Activated T-cell treated with anti-CD3 and anti-CD28 coated beads for 4 hours (primary cell): ENCODE results near the gene KLKB1.

ENCODE experiments used
- DNase-seq: peaks from one replicate; pipeline ENCODE4 v3.0.0-alpha.2; 2020

The KLKB1 gene

DNA sequence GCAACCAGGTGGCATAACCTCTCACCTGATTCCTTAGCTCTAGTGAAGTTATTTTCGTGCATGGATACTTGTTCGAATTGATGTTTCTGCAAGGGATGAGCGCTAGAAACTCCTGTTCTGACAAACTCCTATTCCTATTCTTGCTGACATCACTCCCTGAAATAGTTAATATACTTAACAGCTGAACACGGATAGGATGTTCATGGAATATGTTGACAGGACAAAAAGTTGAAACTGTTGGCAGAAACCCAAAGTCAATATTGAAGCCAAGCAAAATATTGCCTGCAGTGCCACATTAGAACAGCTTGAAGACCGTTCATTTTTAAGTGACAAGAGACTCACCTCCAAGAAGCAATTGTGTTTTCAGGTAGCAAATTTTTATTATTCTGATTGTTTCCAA, at the start of gene KLKB1:
Gene KLKB1, plus strand, starts transcription at position 287 of the 400 bp plus-strand sequence. CDS start 689 bp downstream, outside the sequence.
- DNase-seq = no peak

DNA sequence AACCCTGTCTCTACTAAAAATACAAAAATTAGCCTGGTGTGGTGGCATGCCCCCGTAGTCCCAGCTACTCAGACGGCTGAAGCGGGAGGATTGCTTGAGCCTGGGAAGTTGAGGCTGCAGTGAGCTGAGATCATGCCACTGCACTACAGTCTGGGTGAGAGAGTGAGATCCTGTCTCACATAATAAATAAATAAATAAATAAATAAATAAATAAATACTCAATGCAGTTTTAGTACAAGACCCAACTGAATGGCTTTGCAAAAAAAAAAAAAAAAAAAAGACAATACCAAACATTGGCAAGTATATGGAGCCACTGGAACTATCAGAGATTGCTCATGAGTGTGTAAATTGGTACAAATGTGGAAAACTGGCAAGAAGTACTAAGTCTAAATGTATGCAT, 39.2 kb upstream of the KLKB1 start:
- DNase-seq = no peak

DNA sequence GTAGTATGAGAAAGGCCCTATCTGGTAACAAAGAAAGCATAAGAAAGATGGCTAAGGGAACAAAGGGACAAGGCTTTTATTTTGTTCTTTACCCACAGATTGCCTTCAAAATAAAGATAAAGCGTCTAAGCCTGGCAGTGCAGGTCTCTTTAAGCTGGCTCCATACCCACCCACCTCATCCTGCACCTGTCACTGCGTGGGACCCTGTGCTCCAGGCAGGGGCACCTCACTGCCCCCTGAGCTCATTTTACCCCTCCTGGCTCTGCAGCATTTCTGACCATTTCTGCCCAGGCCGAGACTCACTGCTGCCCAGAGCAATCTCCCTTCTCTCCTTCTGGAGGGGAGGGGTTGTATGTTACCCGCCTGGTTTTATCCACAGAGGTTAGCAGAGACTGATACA, 37.7 kb upstream of the KLKB1 start:
- DNase-seq = no peak

DNA sequence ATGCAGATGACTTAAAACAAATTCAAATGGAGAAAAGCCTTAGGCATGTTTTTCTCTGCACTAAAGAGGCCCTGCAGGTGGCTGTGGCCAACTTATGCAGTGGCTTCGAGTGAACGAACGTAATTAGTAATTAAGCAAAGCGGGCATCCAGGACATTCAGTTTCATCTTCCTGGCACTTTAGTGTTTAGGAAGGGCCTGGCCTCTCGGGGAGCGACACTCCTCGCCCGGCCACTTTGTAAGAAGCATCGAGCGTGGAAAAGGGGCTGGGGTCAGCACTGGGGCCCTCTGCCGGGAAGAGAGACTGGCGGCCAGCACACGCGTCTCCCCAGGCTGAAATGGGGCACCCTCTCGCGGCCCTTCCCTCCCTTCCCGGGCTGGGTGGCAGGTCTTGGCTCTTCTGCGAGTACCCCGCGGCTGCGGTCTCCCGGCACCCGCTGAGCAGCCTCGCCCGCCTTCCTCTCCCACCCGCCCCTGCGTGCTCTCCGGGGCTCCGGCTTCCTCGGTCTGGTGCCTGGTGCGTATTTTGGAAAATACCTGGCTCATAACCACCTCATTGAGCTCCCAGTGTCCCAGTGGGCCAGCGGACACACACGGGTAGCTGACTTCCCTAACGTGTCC, 36.6 kb upstream of the KLKB1 start:
- peak; percentile 26 for DNase-seq

DNA sequence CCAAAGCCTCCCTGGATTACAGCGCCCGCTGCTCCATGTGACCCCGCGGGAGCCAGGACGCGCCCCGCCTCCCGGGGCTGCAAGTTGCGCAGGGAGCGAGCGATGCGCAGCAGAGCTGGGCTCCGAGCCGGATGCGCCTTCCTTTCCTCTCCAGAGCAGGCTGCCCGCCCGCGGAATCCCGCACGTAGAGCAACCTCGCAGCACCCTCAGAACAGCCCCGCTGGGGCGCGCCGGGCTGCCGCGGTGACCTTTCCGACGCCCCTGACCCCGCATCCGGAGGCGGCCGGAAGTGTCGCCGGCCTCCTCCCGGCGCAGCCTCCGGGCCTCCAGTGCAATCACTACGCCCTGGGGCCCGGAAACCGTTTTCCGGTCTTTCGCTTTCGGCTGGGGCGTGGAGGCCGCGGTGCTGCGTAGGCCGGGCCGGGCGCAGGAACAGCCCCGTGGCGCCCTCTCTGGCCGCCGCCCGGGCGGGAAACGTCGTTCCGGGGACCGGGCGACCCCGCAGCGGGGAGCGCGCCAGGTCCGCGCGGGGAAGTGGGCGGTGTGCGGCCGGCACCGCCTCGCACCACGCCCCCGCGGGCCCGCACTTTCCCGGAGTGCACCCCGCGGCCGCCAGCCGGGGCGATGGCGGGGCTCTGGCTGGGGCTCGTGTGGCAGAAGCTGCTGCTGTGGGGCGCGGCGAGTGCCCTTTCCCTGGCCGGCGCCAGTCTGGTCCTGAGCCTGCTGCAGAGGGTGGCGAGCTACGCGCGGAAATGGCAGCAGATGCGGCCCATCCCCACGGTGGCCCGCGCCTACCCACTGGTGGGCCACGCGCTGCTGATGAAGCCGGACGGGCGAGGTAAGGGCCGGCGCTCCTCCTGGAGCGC, 35.9 kb upstream of the KLKB1 start, which contains the start of gene CYP4V2:
Gene CYP4V2, plus strand, starts transcription at position 368 of the 866 bp plus-strand sequence. Its CDS starts 257 bp downstream, at position 625.
- peak; percentile 78 for DNase-seq

DNA sequence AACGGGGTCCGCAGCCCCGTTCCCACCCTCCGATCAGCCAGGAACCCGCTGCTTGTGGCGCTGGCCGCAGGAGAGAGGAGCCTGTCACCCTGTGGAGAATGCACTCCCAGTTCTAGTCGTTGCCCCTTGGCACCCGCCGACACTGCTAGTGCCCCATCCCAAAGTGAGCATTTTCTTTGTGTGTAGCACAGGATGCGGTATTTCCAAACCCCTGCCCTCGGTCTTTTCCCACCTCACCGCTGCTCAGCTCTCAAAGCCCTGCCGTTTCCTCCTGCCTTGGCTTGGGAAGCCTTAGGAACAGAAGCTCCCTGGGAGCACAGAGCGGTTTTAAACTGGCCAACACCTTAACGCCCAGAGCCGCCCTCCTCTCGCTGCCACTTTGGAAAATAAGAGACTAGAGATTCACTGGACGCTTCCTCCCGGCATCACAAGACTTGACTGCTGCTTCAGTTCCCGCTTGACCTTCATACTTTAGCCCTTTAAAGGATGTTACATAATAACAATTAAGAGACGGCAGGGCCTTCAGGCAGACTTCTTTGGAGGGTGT, 35.2 kb upstream of the KLKB1 start:
- peak; percentile 11 for DNase-seq

DNA sequence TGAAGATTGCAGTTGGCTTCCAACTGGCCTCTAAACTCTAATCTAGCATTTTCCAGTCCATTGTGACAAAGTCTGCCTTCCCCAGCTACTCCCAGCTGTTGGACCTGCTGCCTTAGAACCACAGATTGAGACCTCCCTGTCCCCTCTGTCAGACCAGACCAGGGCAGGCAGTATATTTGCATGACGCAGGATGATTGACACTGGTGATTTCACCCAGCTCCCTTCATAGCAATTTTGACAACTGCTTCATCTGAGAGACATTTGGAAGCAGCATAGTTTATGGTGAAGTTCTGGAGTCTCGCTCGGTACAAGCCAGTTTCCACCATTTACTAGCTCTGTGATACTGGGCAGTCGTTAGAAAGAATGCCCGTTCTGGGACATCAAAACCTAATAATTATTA, 33.5 kb upstream of the KLKB1 start:
- no peak for DNase-seq

DNA sequence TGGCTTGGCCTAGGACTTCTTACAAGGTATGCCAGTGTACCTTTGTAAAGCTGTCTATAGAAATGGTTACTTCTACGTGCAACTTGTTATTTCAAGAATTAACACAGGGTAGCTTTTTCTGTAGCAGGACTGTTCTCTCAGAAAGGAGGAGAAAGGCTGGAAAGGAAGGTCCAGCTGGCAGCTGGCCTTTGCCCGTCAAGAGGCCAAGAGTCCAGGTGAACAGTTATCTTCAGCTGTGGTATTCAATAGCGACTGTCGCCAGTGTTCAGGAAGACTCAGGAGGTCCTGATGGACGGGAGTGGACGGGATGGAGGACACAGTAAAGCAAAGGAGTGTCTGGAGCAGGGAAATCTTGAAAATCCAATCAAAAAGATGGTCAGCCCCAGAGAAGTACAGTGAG, 31.2 kb upstream of the KLKB1 start:
- no peak for DNase-seq

DNA sequence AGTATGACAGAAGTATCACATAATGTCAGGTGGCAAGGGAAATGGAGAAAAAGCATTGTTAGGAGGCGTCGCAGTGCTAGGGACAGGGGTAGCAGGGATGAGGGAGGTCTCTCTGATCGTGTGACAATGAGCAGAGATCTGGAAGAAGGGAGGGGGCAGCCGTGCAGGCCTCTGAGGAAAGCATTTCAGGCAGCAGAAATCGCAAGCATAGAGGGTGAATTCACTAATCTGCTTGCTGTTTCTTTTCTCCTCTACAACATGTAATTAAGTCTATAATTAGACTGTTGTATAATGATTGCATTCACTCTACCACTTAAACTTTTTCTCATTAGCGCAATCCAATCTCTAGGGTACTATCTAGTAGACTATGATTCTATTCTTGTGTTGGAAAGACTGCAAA, 26.8 kb upstream of the KLKB1 start:
- DNase-seq = no peak

DNA sequence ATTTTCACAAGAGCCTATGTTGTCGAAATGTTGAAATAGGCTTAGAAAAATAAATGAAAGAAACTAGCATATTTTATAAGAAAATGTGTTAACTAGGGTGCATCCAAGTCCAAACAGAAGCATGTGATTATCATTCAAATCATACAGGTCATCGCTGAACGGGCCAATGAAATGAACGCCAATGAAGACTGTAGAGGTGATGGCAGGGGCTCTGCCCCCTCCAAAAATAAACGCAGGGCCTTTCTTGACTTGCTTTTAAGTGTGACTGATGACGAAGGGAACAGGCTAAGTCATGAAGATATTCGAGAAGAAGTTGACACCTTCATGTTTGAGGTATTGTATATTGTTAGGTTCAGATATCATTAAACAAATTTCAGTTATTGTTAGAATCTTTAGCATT, 26.3 kb upstream of the KLKB1 start:
- DNase-seq = no peak

DNA sequence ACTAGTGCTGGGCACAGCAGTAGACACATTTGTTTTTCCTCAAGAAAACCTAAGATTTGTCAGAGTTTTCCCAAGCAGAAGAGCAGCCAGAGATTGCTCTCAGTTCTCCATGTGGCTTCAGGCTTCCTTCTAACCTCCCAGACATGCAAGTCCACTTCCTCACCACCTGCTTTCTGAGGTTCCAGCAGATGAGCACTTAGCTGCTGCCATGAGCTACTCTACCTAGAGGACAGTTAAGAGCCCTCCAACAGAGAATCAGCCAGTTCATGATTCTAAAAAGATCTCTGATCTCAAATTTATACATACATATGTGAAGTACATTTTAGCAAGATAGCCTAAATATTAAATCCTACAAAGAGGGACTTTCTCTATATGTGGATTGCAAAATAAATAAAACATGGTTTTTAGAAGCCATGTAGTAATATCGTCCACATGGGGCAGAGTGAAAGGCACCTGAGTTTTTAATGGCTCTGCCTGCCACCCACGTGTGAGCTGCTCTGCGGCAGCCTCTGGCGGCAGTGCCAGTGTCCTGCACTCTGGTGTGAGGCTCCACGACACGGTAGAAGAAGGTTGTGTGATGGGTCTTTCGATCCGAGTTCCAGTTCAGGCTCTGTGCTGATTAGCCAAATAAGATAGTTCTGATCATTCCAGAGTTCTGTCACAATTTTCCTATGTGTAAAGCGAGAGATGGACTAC, 25.6 kb upstream of the KLKB1 start:
- DNase-seq = peak; percentile 48

DNA sequence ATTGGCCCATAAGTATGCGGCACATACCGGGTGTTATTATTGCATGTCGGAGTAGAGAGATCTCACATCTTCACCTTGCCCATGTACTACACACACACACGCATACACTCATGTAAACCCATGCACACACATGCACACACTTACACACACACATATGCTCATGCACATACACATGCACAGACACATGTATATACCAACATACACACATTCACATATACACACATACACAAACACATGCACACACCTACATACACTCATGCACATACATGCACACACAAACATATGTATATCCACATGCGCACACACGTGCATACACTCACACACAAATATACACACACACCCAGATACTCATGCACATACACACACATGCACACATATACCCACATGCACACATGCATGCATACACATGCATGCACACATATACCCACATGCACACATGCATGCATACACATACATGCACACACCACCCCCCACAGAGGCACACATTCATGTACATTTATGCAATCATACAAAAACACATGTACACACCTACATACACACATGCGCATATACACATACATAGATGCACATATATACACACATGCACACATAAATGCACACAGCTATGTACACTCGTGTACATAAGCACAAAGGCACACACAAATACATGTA, 24.7 kb upstream of the KLKB1 start:
- no peak for DNase-seq

DNA sequence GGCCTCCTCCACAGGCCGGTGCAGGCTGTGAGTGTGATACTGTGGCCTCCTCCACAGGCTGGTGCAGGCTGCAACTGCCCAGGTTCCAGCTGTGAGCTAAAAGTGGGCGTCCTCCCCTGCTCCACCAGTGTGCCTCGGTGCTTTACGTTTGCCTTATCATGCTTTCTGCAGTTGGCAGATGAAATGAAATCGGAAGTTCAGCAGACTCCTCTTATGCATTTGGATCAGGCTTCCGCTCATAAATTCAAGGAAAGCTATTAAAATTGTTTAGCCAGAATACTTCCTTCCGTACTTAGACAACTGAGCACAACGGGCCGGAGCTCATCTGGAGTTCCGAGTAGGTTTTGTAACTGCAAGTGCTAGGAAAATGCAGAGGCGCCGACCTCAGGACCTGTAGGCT, 23.9 kb upstream of the KLKB1 start:
- no peak for DNase-seq

DNA sequence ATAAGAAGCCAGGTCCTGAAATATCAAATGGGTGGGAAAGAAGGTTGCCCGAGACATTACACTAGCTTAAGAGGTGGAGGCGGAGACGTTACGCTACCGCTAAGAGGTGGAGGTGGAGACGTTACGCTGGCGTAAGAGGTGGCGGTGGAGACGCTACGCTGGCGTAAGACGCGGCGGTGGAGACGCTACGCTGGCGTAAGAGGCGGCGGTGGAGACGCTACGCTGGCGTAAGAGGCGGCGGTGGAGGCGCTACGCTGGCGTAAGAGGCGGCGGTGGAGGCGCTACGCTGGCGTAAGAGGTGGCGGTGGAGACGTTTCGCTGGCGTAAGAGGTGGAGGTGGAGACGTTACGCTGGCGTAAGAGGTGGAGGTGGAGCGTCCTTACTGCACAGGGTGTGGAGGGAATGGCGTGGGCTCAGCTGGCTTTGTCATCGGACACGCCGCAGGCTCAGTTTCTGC, 23.2 kb upstream of the KLKB1 start:
- DNase-seq = peak; percentile 60

DNA sequence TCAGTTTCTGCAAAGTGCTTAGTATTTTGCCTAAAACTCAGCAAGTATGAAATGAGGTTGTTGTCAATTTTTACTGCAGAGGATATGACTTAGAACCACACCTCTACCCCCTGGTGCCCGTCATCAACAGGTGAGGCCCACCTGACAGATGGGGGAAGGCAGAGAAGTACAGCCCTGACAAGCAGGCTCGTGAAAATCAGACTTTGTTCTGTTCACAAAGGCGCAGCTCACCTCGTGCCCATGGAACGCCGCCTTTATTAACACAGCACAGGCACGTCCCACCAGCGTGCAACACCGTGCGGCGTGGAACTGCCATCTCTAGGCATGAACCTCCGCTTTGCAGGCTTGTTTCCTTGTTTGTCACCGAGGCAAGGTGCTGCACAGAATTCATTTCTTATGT, 22.6 kb upstream of the KLKB1 start:
- DNase-seq = no peak

DNA sequence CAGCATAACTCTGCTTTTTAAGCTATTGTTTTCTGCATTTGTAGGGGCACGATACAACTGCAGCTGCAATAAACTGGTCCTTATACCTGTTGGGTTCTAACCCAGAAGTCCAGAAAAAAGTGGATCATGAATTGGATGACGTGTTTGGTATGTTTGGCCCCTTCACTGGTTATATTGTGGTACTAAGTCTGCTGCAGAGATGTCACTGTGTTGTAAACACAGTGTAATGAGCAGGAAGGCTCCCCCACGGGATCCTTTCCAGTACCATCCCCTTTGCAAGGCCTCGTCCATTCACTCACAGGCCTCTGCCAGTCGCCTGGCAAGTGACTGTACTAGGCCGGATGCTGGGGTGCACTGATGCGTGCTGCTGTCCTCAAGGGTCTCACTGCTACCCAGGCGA, 22.2 kb upstream of the KLKB1 start:
- DNase-seq = no peak

DNA sequence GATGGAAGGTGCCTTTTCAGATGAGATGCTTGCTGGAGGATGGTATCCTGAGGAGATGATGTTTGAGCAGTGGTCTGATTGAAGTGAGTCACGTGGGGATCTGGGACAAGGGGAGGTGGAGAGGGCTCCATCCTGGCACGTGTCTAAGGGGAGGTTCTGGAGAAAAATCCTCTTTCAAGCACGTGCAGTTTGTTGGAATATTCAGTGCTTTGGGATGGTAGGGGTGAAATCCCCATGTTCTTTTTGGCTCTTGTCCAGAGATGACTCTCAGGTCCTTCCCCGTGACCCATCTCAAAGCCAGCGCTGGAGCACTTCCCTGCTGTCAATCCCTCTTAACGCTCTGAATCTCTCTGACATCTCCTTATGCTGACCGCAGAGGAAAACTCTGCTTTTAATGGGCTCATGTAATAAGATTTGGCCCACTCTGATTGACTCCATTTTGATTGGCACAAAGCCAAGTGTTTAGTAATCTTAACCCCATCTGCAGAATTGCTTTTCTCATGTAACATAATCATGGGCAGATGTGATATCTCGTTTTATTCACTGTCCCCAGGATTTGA, 10.8 kb upstream of the KLKB1 start:
- DNase-seq = no peak

DNA sequence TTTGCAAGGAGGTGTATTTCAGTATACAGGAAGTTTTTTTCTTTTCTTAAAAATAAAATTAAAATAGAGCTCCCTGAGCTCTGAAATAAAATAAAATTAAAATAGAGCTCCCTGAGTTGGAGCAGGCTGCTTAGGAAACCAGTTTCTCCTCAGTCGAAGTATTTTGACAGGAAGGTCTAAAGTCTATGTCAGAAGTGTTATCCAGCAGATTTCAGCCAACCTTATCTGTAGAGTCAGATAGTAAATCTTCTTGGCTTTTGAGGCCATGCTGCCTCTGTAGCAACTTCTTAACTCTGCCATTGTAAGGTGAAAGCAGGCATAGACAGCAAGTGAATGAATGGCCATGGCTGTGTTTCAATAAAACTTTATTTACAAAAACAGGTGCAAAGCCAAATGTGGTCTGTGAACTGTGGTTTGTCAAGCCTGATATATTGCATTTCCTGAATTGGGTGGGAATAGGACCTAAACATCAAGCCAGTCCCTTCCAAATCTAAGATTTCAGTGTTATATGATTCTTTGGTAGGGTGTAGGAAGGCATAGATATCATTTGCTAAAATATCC, 9.5 kb upstream of the KLKB1 start:
- DNase-seq = no peak

DNA sequence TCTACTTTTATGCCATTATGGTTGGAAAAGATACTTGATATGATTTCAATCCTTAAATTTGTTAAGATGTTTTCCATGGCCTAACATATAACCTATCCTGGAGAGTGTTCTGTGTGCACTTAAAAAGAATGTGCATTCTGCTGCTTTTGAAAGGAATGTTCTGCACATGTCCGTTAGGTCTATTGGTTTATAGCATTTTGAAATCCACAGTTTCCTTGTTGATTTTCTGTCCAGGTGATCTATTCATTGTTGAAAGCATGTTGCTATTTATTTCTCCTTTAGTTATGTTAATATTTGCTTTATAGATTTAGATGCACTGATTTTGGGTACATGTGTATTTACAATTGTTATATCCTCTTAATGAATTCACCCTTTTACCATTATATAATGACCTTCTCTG, 5.7 kb upstream of the KLKB1 start:
- no peak for DNase-seq

DNA sequence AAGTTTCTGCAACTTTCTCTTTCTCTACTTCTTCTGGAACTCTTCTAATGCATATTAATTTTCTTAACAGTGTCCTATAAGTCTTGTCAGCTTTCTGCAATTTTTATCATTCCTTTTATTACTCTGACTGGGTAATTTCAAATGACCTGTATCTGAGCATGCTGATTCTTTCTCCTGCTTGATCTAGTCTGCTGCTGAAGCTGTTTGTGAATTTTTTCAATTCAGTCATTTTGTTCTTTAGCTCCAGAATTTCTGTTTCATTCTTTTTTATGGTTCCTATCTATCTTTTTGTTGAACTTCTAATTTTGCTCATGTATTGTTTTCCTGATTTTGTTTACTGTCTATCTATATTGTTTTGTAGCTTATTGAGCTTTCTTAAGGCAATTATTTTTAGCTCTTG, 1.5 kb upstream of the KLKB1 start:
- no peak for DNase-seq

DNA sequence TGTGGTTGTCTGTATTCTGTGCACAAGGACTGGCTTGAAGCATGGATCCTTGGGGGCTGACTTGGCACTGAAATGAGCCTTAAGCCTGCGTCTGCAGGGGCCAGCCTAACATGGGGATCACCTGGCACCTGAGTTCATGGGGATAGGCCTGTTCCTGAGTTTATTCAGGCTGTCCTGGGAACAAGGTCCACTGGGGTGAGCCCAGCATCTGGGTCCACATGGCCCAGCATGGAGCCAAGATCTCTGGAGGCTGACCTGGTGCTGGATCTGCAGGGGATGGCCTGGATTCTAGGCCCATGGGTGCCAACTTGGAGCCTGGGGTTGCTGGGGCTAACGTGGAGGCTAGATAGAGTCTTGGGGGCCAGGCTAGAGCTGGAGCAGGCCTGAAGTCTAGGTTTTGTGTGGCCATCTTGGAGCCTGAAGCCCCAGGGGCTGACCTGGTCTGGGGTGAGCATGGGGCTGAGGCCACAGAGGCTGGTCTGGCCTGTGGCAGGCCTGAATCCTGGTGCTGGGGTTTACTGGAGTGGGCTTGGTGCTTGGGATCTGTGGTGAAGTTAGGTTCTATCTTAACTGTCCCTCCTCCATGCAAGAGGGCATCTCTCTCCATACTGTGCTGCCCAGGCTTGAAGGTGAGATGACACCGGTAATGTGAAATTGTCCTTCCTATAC, 652 bp upstream of the KLKB1 start:
- DNase-seq = no peak
